GM19463 (cell line): ENCODE results near the gene TCP11.

Experiments
- ATAC-seq: cut with Tn5 transposase; IDR thresholded peaks from one replicate; pipeline ENCODE4 v1.9.1; 2021; ENCODE audit warnings: mild to moderate bottlenecking, moderate library complexity; ENCODE audit not compliant: unreplicated experiment

Gene TCP11

DNA sequence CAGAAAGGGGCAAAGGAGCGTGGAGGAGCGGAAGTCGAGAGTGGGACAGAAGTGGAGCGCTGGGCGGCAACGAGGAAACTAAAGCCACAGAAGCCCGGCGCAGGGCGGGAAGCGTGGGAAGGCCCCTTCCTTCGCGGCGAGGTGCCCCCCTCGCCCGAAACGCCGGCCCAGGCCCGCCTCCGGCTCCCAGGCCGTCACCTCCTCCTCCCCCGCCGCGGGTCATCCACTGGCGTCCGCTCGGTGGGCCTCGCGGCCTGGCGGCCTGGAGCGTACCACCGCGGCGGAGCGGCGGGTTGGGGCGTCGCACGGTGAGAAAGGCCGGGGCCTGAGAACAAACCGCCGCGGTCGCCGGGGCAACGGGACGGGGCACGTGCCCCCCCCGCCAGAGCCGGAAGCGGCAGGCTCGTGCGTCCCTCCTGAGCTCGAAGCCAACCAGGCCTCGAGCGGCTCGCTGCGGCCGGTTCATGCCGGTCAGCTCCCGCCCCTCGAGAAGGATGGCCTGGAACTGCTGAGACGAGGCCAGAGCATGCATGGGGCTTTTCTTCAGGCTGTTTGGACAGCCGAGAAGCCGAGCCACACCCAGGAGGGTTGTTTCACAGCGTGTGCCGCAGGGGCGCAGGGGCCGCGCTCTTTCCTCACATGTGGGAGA is at the start of gene TCP11:
Gene TCP11 (minus strand): TSS at position 333 of the 649 bp plus-strand sequence. CDS start 469 bp downstream, outside the sequence.
- ATAC-seq = no peak

GRCh38 chr6:35190306-35190705 is 49.2 kb upstream of the TCP11 start:
- ATAC-seq = no peak

DNA sequence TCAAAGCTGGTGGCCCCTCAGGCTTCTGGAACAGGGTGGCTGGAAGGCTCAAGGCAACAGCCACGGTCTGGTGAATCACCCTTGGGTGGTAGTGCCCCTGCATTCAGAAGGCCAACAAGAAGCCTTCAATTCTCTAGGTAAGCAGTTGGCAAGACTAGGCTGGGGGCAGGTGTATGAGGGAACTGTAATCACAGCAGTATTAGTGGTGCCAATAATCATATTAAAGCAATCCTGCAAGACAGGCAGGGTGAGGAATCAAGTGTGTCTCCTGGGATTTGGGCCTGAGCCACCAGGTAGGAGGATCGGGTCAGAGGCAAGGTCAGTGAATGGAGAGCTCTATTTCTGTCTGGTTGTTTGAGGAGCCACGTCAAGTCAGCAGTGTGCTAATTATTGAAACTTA is 47.7 kb upstream of the TCP11 start:
- ATAC-seq = no peak

GRCh38 chr6:35186571-35186970 is 45.4 kb upstream of the TCP11 start:
- no peak for ATAC-seq

DNA sequence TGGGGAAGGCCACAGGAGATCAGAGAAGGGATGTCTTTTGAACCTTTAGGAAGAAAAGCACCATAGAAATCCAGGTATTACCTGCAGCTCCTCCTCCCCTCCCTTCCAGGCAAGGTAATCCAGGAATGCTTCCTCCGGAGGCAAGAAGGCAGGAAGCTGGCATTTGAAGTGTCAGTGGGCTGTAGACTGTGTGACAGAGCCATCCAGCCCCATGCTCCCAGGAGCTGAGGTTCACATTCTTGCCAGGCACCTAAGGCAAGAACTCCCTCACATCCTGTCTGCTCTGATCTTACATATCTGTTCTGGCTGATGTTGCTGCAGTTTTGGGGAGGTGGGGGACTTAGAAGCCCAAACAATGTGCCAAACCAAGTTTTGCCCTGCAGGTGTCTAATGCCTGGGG is 44.8 kb upstream of the TCP11 start:
- ATAC-seq = no peak

DNA sequence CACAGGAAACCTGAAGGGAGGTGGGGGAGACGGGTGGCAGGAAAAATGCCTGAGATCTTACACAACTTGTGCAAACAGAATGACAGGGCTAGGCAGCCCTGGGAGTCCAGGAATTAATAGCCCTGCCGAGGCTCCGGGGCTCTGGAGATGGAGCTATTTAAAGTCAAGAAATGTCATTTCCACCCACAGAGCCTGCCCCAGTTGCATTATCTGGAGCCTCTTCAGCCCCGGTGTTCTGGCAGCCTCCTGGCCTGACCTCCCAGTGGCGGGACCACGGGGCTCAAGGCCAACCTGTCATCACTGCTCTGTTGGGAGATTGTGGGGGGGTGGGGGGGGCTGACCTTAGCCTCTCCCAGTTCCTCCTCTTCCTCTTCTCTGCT is 44.2 kb upstream of the TCP11 start:
- ATAC-seq = no peak

DNA sequence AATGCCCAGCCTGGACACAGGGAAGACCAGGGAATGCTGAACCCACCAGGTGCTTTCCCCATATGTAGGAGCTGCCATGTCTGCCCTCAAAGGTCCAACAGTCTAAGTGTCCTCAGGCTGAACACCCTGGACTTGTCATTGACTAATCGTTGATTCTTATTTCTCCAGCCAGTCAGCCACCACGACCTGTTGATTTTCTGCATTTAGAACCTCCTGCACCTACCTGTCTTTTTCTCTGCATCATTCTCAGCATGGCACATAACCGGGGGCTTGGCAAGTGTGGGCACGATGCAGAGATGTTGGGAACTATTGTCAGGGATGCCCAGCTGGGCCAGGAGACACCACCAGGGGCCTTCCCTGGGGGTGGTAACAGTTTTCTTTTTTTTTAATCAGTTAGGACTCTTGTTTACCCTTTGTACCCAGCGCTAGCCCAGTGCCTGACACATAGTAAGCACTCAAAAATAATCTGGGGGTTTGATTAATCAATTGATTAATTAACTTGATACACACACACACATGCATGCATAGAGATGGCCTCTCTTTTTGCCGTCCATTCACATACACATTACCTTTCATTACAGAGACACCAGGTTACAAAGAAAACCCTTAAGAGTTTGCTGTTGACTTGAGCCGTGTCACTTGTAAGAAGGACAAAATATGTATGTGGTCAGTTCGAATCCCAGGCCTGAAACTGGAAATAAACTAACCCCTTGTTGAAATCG is 43.6 kb upstream of the TCP11 start:
- ATAC-seq = no peak

GRCh38 chr6:35183935-35184334 is 42.8 kb upstream of the TCP11 start:
- ATAC-seq = no peak

DNA sequence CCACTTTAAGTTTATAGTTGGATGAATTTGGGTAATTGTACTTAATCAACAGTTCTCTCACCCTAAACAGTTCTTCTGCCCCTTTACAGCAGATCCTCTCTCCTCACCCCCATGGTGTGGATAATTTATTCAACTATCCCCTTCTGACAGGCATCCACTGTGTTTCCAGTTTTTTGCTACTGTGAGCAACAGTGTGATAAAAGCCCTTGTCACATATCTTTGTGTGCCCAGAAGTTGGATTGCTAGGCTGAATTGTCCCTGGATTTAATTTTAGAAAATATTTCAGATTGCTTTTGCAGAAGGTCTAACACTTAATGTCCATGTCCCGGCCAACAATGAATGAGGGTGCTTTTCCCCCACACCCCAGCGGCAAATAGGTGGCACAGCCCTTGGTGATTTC is 42.1 kb upstream of the TCP11 start:
- ATAC-seq = no peak

GRCh38 chr6:35181933-35182612 is 40.9 kb upstream of the TCP11 start:
- ATAC-seq = no peak

GRCh38 chr6:35181308-35181932 is 40.3 kb upstream of the TCP11 start:
- ATAC-seq = no peak

DNA sequence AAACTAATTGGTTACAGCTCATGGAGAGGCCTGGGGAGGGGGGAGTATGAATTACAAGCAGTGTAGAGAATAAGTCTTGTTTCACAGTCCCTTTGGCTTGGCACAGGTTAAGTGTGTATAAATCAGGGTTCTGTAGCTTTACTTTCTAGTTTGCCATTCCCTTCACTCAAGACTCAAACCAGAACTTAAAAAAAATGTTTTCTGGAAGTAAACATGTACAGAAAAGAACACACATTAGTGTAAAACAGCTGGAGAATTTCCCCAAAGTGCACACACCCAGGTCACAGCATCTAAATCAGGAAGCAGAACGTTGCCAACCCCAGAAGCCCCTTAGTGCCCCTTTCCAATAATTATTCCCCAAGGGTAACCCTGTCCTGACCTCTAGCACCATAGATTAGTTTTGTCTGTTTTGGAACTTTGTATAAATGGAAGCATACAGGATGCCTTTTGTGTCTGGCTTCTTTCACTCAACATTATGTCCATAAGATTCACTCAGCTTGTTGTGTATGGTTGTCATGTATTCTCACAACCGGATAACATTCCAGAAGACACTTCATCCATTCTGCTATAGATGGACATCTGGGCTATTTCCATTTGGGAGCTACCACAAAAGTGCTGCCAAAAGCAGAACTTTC is 38.9 kb upstream of the TCP11 start:
- no peak for ATAC-seq

- ATAC-seq = peak; percentile 67
Observed at GRCh38 chr6:35178932-35179832, 38.0 kb upstream of the TCP11 start.

DNA sequence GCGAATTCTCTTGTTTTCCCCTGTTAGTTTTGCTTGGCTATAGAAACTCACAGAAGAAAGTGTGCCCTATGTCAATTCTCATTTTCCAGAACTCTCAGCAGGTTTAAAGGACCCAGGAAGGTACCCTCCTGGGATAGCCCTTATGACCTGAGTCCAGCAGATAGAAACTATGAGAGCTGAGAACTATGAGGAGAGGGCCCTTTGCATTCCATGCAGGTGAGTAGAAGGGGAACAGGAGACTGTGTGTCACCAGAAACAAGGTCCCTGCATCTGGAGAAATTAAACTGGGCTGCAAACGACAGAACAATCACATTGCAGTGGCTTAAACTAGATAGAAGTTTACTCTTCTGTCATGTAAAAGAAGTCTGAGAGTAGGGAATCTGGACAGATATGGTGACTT is 36.9 kb upstream of the TCP11 start:
- ATAC-seq = no peak

GRCh38 chr6:35177596-35177995 is 36.5 kb upstream of the TCP11 start:
- no peak for ATAC-seq

DNA sequence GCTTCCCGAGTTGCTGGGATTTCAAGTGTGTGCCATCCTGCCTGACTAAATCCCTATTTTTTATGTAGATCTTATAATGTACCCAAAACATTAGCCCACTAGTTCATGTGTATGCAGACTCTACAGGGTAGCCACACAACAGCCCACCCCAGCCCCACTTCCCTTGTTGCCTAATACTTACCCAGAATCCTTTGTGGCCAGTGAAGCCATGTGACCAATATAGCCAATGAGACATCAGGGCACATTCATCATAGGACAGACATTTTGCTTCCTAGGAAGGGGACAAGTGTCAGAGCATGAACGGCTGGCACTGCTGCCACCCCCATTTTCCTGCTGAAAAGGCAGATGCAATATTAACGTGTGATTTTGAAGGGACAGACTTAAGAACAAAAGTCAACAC is 36.0 kb upstream of the TCP11 start:
- ATAC-seq = no peak

DNA sequence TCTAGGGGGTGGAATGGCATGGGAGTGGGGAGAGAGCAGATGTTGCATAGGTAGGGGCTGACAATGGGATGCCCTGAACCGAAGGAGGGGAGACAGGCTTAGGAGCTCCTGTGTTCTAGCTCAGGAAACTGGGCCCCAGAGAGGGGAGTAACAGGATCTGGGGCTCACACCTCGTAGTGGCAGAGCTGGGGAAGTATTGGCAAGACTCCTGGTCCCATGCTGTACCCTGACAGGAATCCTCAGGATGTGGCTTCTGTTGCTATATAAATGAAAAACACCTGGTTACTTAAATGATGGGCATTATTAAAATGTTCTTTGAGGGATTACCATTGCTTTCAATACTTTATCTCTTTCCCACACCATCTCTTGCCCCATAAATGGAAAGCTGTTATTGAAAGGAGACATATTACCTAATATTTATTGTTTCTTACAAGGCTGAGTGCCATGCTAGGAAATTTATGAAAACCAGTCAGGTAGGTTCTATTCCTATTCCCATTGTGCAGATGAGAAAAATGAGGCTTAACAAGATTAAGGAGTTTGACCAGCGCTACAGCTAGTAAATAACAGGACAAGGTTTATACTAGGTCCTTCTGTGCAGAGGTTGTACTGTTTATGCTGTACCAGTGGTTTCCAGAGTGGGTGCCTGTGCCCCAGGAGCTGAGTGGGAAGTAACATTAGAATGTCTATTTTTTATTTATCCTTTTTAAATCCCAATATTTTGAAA is 35.3 kb upstream of the TCP11 start:
- ATAC-seq = no peak

DNA sequence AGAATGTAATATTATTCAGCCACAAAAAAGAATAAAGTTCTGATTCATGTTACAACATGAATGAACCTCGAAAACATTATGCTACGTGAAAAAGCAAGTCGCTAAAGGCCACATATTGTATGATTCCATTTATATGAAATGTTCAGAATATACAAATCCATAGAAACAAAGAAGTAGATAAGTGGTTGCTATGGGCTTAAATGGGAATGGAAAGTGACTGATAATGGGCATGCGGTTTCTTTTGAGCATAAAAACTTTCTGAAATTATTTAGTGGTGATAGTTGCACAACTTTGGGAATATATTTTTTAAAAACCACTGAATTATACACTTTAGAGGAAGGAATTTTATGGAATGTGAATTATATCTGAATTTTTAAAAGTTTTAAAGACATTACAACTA is 33.4 kb upstream of the TCP11 start:
- no peak for ATAC-seq

GRCh38 chr6:35174088-35174434 is 32.9 kb upstream of the TCP11 start:
- ATAC-seq = no peak
